HG03095 (cell line): Measurements from ENCODE around the gene EARS2.

Experiments used
- ATAC-seq: cut with Tn5 transposase; IDR thresholded peaks from one replicate; pipeline ENCODE4 v1.9.1; 2021; ENCODE audit warnings: moderate library complexity; ENCODE audit not compliant: unreplicated experiment

Gene EARS2

GRCh38 chr16:23508589-23509440 is 48.3 kb downstream of the EARS2 start:
- no peak for ATAC-seq

DNA sequence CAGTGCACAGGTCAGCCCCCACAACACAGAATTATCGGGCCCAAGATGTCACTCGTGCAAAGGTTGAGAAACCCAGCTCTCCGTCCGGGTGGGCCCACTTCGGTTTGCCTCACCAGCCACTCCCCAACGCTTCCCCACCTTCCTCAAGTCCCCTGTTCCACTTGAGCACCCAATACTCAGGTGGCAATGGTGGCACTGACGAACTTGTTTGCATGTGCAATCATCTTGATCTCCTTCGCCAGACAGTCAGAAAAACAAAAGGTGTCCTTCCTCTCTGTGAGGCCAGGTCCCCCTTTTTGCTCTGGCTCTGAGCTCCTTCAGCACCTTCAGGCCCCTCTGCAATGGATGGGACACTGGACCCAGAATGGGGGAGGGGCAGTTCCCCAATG is 50.5 kb downstream of the EARS2 start:
- ATAC-seq = no peak

- ATAC-seq = no peak
Observed at GRCh38 chr16:23505671-23506605, 51.2 kb downstream of the EARS2 start.

- no peak for ATAC-seq
Observed at GRCh38 chr16:23505180-23505665, 51.9 kb downstream of the EARS2 start.

GRCh38 chr16:23504453-23505179 is 52.5 kb downstream of the EARS2 start:
- ATAC-seq = no peak

- ATAC-seq = no peak
Observed at GRCh38 chr16:23504076-23504452, 53.1 kb downstream of the EARS2 start.

DNA sequence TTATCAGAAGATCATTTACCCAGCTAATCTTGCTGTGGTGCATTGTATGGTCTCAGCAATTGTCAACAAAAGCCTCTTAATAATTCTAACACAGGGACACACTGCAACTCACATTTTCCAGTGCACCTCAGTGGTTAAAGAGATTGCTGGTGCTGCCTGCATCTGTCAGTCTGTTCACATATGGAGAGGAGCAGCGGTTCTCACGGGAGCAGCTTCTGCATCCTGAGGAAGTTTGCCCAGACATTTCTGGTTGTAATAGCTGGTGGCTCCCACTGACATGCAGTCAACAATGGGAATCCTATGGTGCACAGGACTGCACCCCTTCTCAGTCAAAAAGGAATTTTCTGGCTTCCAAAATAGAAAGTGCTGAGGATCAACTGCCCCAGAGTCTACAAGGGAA is 54.7 kb downstream of the EARS2 start:
- no peak for ATAC-seq

DNA sequence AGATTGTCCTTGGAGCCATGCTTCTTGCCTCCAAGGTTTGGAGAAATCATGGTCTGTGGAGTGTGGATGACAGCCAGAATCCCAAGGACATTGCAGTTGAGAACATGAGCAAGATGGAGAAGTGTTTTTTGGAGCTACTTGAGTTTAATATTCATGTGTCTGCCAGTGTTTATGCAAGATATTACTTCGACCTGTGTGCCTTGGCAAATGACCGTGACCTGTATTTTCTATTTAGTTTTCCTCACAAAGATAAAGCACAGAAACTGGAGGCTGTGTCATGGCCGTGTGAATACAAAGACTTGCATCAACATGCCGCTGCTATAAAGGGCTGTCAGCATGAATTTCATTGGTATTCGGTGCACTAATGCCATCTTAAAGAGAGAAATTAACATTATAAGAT is 55.9 kb downstream of the EARS2 start:
- no peak for ATAC-seq

DNA sequence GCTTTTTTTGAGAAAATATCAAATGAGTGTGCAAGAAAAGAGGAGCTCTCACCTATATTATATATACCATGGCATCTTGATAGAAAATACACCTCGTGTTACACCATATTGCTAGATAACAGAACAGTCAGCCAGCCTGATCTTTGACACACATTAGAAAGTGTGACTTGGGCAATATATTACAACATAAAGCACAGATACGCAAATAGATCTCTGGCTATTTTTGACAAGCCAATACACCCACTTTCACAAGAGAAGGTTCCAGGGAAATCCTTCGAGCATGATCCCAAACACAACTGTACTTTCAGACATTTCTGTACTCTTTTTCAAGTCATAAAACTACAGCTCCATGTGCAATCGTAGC is 56.3 kb downstream of the EARS2 start:
- ATAC-seq = no peak

- no peak for ATAC-seq
Observed at GRCh38 chr16:23500212-23500861, 56.8 kb downstream of the EARS2 start.

DNA sequence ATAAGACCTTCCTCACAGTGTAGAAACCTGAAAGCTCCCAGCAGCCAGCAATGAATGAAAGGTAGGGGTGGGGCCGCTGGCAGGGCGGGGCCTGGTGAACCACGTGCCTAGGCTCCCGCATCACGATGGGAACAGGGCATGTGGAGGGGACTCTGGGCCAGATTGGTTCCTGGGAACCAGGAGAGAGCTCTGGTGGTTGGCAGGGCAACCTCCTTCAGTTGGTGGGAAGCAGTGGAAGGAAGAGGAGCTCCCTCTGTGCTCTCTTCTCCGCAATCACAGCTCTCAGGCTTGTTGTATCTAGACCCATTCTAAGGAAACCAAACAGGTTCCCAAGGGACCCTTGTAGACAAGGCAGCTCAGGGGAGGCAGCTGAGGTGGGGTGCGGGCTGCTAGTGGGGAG is 57.3 kb downstream of the EARS2 start:
- ATAC-seq = no peak

DNA sequence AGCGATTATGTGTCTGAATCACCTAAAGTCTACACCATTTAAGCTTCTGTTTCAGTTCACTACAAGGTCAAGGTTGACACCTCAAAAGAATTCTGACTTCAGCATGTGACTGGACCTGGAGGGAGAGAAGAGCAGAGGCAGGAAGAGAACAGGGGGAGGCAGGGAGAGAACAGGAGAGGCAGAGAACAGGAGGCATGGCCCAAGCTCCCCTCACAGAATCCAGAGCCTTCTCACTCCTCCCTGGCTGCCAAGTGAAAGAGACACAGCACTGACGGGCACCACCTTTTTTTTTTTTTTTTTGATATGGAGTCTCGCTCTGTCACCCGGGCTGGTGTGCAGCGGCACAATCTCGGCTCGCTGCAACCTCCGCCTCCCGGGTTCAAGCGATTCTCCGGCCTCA is 58.3 kb downstream of the EARS2 start:
- no peak for ATAC-seq

GRCh38 chr16:23497543-23497868 is 59.6 kb downstream of the EARS2 start:
- no peak for ATAC-seq

DNA sequence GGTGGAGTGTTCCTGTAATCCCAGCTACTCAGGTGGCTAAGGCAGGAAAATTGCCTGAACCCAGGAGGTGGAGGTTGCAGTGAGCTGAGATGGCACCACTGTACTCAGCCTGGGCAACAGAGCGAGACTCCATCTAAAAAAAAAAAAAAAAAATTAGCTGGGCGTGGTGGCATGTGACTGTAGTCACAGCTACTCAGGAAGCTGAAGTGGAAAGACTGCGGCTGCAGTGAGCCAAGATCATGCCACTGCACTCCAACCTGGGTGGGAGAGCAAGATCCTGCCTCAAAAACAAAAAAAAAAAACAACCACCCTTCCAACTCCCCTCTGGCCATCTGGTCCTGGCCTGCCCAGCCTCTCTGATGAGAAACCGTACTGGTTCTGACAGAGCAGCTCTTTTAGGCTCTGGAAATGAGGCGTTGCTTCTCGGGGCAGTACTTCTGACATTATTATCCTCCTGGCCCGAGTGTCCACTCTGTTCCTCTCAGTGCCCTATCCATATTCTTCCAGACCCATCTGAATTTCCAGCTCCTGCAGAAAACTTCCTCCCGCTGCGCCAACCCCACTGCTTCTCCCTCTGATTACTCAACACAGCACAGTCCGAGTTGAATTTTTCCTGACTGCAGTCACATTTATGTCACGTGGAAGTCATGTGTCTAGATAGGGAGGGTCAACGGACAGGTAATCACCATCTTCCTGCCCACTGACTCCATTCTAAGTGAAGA is 60.2 kb downstream of the EARS2 start:
- ATAC-seq = no peak

DNA sequence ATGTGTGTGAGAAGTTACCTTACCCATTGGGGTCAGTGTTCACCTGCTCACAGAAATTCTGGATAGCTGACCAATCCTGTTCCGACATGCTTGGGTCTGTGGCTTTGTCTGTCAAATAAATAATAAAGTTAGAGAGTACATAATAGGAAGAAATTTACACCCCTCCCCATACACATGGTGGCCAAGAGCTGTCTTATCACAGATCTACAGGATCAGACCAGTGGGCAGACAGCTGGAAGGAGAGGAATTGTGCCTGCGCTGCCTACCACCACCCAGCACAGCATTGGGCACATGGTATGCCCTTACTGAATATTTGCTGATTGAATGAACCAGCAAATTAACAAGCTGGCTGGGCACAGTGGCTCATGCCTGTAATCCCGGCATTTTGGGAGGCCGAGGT is 61.5 kb downstream of the EARS2 start:
- ATAC-seq = no peak

DNA sequence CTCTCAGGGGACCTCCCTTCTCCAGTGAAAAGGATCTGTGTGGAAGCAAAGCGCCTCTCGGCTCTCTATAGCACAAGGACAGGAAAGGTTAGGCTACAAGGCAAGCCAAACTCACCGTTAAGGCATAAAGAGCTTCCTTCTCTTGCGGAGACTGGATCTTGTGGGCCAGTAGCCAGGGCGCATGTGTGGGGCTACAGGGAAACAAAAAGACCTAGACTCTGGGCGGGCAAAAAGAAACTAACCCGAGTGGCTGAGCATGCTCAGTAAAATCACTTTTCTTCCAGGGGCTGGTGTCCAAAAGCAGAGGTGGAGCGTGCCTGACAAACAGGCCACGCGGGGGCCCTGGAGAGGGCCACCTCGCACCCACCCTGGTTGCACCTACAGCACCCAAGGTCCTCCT is 63.0 kb downstream of the EARS2 start:
- no peak for ATAC-seq

- no peak for ATAC-seq
Observed at GRCh38 chr16:23491490-23492391, 65.4 kb downstream of the EARS2 start.

DNA sequence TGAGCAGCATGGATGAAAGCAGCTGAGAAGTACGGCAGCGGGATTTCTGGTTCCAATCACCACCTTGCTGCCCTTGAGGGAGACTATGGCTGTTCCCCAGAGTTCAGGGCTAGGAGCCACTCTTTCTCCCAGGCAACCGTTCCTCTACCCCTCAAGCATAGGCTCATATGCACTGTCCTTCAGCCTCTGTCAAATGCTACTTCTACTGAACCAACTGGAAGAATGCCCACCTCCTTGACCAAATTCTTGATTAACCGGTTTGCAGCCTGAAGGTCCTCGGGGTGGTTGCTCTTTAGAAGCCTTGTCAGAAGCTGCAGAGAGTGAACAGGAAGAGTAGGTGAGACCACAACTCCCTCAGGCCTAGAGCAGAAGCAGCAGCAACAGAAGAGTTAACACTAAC is 70.7 kb downstream of the EARS2 start:
- ATAC-seq = no peak

- ATAC-seq = no peak
Observed at GRCh38 chr16:23485841-23486240, 71.3 kb downstream of the EARS2 start.
